Stimulated activated naive CD8-positive, alpha-beta T cell treated with anti-CD3 and anti-CD28 coated beads, Interleukin-15, Interleukin-2, amounts not matched to agents 100 ng/mL and 50 ng/mL, for 24 hours (primary cell): ENCODE measurements around the gene HAUS7.

Experiments
- H3K27ac Mint-ChIP-seq: one replicate; pipeline ENCODE4 v1.8.0; 2021; ENCODE audit warnings: mild to moderate bottlenecking, mixed read lengths
- H3K27me3 Mint-ChIP-seq: one replicate; pipeline ENCODE4 v1.8.0; 2021; ENCODE audit warnings: mixed read lengths
- H3K36me3 Mint-ChIP-seq: one replicate; pipeline ENCODE4 v1.8.0; 2021; ENCODE audit warnings: low read depth, mixed read lengths
- H3K4me1 Mint-ChIP-seq: one replicate; pipeline ENCODE4 v1.8.0; 2021; ENCODE audit warnings: low read depth, mixed read lengths
- H3K4me3 Mint-ChIP-seq: one replicate; pipeline ENCODE4 v1.8.0; 2021; ENCODE audit warnings: mild to moderate bottlenecking, mixed read lengths
- H3K9me3 Mint-ChIP-seq: one replicate; pipeline ENCODE4 v1.8.0; 2021; ENCODE audit warnings: mixed read lengths

The HAUS7 gene

DNA sequence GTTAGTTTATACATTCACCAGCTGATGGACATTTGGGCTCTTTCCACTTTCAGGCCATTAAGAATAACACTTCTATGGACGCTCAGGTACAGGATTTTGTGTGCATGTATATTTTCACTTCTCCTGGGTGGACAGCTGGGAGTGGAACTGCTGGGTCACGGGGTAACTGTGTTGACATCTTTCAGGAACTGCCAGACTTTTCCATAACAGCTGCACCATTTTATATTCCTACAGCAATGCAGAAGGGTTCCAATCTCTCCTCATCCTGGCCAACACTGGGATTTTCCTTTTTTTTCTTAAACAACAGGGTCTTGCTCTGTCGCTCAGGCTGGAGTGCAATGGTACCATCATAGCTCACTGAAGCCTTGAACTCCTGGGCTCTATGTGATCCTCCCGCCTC lies 11.9 kb downstream of the HAUS7 start:
- no peaks in the 10 kb centered on the region for H3K4me1 Mint-ChIP-seq
- H3K27ac Mint-ChIP-seq, result no peak overlapping the region
- no peak overlapping the region for H3K4me3 Mint-ChIP-seq
- H3K36me3 Mint-ChIP-seq, result peaks cover 16% of the 10 kb centered on the region
- H3K9me3 Mint-ChIP-seq, result no peaks in the 10 kb centered on the region
- H3K27me3 Mint-ChIP-seq, result no peaks in the 10 kb centered on the region

DNA sequence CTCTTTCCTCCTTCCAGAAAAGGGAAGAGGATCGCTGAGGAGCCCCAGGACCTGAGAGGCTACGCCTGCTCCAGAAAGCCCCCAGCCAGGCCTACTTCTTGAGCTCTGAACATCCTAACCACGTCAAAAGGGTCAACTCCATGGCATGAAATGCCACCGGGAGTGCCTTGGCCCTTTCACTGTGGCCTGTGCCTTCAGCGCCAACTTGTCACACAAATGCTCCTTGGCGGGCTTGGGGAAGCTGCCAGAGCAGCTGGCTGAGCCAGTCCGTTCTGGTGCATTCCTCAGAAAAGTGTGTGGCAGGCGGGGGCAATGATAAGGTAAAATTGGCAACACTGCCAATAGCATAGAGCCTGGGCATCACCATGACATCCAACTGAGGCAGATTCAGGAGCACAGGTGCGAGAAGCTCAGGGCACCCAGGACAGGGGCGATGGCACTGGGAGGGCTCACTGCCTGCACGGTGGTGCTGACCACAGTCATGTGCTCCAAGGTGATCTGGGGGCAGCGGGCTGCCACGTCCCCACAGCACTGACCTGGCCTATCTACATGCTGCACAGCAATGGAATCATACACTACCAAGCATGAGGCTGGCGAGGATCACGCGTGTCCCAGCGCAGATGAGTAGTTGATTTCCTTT lies 12.4 kb downstream of the HAUS7 start:
- H3K27me3 Mint-ChIP-seq, result no peaks in the 10 kb centered on the region
- H3K4me3 Mint-ChIP-seq, result no peak overlapping the region
- H3K36me3 Mint-ChIP-seq, result peaks cover 19% of the 10 kb centered on the region
- H3K4me1 Mint-ChIP-seq, result no peaks in the 10 kb centered on the region
- no peak overlapping the region for H3K27ac Mint-ChIP-seq
- no peaks in the 10 kb centered on the region for H3K9me3 Mint-ChIP-seq

DNA sequence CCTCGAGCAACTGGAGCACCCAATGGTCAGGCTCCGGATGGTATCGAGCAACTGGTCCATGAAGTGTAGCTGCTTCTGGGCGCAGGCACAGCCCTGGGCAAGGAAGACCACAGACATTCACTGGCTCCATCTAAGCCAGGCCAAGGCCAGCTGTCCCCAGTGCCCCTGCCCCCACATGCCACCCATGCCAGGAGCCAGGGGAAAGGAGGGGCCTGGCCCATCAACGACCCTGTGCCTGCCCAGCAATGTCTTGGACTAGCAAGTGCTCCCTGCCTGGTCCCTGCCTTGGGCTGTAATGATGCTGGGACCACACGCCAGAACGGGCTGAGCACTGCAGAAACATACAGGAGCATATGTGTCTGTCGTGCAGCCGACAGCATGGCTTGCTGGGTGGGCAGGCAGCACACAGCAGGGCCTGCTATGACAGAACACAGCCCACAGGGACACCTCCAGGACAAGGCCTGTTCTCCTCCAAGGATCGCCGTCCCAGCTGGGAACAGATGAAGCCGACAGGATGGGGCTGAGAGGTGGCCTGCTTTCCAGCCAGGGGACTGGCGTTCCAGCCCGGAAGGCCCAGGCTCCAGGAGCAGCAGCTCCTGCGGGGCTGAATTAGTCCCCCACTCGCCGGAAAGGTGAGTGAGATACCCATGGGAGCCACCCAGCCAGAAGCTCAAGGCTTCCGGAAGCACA lies 13.1 kb downstream of the HAUS7 start:
- Mint-ChIP-seq H3K4me3 (no peak overlapping the region), H3K27me3 (no peaks in the 10 kb centered on the region), H3K36me3 (peaks cover 21% of the 10 kb centered on the region), H3K4me1 (no peaks in the 10 kb centered on the region), H3K27ac (no peak overlapping the region), H3K9me3 (no peaks in the 10 kb centered on the region)

DNA sequence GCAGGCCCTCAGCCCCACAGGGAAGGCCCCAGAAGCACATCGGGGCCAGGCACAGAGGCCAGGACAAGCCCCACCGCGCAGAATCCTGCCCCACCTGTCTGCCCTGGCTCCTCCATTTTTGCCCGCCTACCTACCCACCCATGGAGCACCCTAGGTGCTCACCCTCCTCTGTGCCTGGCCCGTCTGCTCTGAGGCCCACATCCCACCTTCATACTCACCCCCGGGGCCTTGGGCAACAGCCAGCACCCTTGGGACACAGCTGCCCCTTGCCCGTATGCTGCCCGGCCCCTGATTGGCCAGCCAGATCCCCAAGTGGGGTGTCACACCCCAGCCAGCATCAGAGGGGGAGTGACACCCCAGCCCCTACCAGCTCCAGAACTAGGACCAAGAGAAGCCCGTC lies 13.7 kb downstream of the HAUS7 start:
- H3K27me3 Mint-ChIP-seq, result no peaks in the 10 kb centered on the region
- no peaks in the 10 kb centered on the region for H3K4me1 Mint-ChIP-seq
- peaks cover 17% of the 10 kb centered on the region for H3K36me3 Mint-ChIP-seq
- no peak overlapping the region for H3K27ac Mint-ChIP-seq
- no peaks in the 10 kb centered on the region for H3K9me3 Mint-ChIP-seq
- no peak overlapping the region for H3K4me3 Mint-ChIP-seq

DNA sequence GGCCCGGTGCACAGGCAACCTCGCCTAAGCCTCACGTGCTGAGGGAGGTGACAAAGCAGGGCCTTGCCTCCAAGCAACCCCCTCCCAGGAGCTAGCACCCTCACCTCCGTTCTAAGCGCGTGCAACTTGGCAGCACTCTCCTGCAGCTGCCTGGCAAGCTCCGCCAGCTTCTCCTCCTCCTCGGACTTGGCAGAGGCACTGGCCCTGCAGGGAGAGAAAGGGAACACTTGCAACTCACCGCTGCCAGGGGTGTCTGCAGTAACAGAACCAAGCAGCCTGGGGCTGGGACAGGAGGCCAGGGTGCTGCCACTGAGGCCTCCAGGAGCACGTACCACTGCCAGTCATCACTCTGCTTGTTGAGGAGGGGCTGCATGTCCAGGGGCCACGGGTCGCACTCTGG lies 14.2 kb downstream of the HAUS7 start:
- no peaks in the 10 kb centered on the region for H3K27me3 Mint-ChIP-seq
- H3K36me3 Mint-ChIP-seq, result peaks cover 18% of the 10 kb centered on the region
- H3K4me3 Mint-ChIP-seq, result no peak overlapping the region
- no peaks in the 10 kb centered on the region for H3K9me3 Mint-ChIP-seq
- H3K27ac Mint-ChIP-seq, result no peak overlapping the region
- no peaks in the 10 kb centered on the region for H3K4me1 Mint-ChIP-seq

DNA sequence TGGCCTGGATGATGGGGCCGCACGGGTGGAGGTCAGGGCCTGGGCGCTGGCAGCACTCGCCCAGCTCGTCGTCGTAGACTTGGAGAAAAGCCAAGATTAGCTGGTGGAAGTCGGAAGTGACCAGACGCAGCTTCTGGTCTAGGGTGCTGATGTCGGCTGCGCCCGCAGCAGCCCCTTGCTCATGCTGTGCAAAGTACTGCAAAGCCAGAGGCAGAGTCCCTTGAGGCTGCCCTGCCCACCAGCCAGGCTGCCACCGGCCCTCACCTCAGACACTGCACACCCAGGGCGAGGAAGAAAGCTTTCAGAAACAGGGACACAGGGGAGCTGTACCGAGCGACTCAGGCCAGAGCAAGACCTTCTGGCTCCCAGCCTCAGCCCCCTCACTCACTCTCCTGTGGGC lies 14.8 kb downstream of the HAUS7 start:
- H3K27ac Mint-ChIP-seq, result no peak overlapping the region
- H3K4me1 Mint-ChIP-seq, result no peaks in the 10 kb centered on the region
- no peaks in the 10 kb centered on the region for H3K27me3 Mint-ChIP-seq
- no peak overlapping the region for H3K4me3 Mint-ChIP-seq
- peaks cover 20% of the 10 kb centered on the region for H3K36me3 Mint-ChIP-seq
- no peaks in the 10 kb centered on the region for H3K9me3 Mint-ChIP-seq

DNA sequence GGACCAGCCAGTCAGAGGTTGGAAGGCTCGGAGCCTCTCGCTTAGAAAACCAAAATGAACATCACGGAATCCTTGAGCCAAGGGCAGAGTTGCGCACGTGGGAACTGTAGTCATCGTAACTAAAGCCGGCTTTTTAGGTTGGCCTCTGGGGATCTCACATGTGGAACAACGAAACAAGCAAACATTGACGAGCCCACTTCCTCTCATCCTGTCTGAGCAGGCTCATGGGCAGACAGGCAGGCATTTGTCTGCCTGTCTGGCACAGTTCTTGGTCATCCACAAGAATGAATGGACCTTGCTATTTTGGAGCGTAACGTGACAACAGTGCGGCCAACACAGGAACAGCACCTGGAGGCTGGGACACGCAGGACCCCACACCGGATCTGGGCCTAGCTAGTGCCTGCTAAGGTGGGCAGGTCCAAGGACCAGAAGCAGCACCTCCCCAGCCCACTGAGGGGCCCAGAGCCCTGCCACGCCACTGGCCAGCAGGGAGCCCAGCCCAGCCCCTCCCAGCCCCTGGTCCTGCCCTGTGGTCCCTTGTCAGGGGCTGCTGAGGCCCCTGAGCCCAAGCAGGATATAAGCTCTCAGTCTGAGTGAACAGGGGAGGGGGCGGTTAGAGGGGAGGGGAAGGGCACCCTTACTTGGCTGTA lies 15.3 kb downstream of the HAUS7 start:
- Mint-ChIP-seq H3K4me3 (no peak overlapping the region), H3K4me1 (no peaks in the 10 kb centered on the region), H3K9me3 (no peaks in the 10 kb centered on the region), H3K36me3 (peaks cover 18% of the 10 kb centered on the region), H3K27me3 (no peaks in the 10 kb centered on the region), H3K27ac (no peak overlapping the region)

DNA sequence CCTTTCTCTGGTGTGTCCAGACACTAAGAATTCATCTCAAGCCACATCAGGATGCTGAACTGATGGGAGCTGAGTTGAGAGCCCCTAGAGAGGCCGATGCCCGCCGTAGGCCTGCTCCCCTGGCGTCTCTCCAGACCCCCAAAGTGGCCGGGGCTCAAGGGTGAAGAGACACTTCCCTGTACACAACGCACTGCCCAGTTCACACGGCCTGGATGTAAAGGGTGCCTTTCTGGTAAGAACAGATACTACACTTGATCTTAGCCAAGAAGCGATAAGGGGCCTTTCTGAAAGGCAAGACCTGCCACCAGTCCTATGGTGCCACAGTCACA lies 19.5 kb downstream of the HAUS7 start:
- Mint-ChIP-seq H3K36me3 (peaks cover 11% of the 10 kb centered on the region), H3K27ac (no peak overlapping the region), H3K4me3 (no peak overlapping the region), H3K27me3 (no peaks in the 10 kb centered on the region), H3K4me1 (no peaks in the 10 kb centered on the region), H3K9me3 (no peaks in the 10 kb centered on the region)

DNA sequence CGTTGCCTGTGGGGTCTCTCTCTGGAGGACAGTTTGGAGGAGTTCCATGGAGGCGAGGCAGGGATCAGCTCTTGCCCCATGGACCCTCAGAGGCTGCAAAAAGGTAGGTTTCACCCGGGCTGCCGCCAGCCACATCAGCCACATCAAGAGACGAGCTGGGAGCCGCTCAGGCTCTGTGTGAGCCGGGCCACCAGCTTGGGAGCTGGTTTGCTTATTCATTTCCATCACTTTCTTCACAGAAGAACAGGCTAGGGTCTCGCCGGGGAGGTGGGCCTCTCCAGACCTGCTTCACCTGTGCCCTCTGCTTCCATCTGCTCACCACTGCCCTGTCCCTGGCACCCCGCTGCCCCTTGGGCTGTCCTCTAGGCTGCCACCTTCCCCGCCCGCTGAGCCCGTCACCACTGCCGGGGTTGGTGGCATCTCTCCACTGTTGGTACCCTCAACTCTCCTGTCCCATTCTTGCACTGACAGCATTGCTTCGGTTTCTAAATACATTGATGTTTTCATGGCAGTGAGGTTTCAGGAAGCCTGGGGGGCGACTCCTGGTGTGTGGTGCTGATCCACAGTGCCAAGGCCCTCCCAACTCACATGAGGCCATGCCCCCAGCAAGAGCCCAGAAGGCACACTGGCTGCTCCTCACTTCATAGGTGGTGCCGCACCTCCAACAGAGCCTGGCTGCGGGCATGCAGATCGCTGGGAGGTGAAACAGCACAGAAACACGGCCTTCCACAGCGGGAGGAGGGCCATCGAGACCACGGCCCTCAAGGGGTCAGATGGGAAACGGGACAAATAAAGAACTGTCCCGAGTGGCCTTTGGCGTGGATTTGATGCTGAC lies 20.0 kb downstream of the HAUS7 start:
- Mint-ChIP-seq H3K27me3 (no peaks in the 10 kb centered on the region), H3K27ac (no peak overlapping the region), H3K4me3 (no peak overlapping the region), H3K4me1 (no peaks in the 10 kb centered on the region), H3K9me3 (no peaks in the 10 kb centered on the region), H3K36me3 (peaks cover 11% of the 10 kb centered on the region)

DNA sequence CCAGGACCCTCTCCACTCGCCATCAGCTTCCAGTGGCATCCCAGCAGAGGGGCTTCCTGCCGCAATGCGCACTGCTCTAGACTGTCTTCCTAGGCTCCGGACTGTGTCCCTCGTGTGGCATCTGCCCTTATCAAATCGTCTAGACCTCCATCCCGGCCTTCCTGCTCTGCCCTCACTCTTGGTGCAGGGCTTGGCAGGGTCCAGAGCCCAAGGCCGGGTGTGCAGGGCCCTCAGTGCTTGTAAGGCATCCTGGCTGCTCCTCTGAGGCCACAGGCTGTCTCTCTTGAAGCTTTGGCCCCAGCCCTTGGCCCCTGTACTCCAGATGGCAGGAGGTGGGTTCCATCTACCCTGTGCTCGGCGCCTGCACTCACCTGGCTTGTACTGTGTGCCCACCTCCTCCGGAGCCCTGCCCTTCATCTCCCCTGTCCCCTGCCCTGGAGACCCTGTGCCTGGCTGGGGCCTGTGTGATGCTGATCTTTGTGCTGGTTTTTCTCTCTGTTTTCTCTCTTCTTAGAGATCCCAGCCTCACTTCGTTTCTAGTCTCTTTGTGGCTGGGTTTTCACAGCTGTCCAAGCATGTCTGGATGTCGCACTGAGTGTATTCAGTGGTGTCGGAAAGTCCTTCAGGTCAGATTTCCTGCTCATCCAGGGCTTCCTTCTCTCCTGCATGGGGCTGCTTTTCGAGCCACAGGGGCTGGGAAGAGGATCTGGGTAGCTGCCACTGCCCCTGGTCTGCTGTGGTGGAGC lies 20.8 kb downstream of the HAUS7 start:
- Mint-ChIP-seq H3K27ac (no peak overlapping the region), H3K27me3 (no peaks in the 10 kb centered on the region), H3K9me3 (no peaks in the 10 kb centered on the region), H3K4me3 (no peak overlapping the region), H3K36me3 (peaks cover 11% of the 10 kb centered on the region), H3K4me1 (no peaks in the 10 kb centered on the region)

DNA sequence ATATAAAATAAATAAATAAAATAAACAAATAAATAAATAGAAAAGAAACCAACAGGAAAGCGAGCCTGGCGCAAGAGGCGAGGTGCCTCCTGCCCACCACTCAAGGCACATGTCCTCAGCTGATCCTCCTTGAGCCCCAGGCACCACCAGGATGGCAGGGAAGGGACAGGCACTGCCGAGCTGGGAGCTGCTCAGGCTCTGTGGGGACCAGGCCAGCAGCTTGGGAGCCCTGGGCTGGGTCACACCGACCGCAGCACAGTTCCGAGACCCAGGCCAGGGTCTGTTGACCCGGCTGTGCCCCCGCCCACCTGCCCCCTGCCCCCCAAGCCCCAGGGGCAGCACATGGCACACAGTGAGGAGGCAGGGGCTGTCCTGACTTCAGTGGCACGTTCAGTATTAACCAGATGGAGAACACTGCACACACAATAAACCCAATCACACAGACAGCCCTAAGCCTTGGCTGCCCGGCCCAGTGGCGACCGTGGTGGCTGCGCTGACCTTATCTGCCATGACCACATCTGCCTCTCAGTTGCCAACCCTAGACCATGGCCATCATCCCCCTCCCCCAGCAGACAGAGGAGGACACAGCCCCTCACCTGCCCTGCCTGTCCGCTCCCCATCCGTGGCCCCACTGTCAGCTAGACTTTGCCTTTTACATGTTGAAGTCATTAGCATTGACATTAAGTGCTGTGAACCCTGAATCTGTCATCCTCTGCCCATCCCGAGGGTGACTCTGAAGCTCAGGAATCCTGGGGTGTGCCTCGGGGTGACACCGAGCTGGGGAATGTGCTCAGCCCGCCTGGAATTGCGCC lies 21.6 kb downstream of the HAUS7 start:
- no peak overlapping the region for H3K4me3 Mint-ChIP-seq
- H3K9me3 Mint-ChIP-seq, result no peaks in the 10 kb centered on the region
- H3K27me3 Mint-ChIP-seq, result no peaks in the 10 kb centered on the region
- H3K27ac Mint-ChIP-seq, result no peak overlapping the region
- H3K4me1 Mint-ChIP-seq, result no peaks in the 10 kb centered on the region
- H3K36me3 Mint-ChIP-seq, result peaks cover 11% of the 10 kb centered on the region

DNA sequence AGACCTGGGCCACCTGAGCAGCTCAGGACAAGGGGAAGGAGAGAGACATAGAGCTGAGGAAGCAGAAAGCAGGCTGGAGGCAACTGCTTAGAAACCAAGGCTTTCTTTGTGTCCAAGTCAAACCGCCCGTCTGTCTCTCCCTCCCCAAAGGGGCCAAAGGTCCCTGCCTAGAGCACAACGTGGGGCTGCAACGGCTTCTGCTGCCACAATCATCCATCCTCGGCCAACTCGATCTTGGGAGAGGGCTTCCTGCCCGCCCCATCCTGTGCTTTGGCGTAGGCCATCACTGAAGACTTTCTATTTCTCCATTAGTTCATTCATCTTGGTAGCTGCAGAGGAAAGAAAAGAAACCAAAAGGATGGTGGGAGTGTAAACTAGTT lies 22.8 kb downstream of the HAUS7 start:
- no peaks in the 10 kb centered on the region for H3K4me1 Mint-ChIP-seq
- peaks cover 6% of the 10 kb centered on the region for H3K36me3 Mint-ChIP-seq
- no peaks in the 10 kb centered on the region for H3K27me3 Mint-ChIP-seq
- no peak overlapping the region for H3K27ac Mint-ChIP-seq
- no peaks in the 10 kb centered on the region for H3K9me3 Mint-ChIP-seq
- no peak overlapping the region for H3K4me3 Mint-ChIP-seq

DNA sequence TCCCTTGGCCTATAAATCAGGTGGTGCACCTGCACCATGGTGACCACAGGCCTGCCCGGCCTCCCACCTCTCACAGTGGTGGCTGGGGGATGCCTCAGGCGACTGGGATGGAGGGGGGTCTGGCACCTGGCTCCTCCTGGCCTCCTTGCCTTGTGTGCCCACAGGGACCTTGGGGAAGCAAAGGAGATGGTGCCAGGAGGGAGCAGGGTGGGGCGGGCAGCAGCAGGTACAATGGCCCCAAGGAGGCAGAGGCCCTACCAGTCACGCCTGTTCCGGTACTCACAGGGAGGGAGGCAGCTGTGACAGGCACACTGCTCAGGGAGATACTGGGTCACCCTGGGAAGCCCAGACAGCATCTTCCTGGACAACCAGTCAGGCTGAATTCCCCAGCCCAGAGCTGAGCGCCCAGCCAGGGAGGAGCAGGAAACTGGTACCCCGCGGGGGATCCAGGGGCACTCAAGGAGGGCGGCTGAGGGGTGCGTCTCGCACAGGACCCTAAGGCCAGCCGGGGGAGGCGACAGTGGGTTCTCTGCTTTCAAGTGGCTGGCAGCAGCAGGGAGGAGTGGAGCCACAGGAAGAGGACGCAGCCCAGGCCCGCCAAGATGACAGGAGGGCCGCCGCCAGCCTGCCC lies 23.3 kb downstream of the HAUS7 start:
- Mint-ChIP-seq H3K9me3 (no peaks in the 10 kb centered on the region), H3K4me1 (no peaks in the 10 kb centered on the region), H3K36me3 (peaks cover 6% of the 10 kb centered on the region), H3K4me3 (no peak overlapping the region), H3K27ac (no peak overlapping the region), H3K27me3 (no peaks in the 10 kb centered on the region)

DNA sequence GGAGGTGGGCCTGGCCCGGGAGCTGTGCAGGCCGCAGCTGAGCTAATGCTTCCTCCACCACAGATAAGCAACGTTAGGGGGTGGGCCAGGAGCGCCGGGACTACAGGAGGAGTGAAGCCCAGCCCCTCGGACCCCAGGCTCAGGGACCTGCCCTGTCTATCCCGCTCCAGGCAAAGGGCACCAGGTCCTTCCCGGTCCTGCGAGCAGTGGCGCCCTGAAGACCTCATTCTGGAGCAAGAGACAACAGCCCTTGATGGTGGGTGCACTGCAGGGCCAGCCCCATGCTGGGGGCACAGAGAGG lies 23.8 kb downstream of the HAUS7 start:
- H3K9me3 Mint-ChIP-seq, result no peaks in the 10 kb centered on the region
- no peaks in the 10 kb centered on the region for H3K27me3 Mint-ChIP-seq
- H3K4me3 Mint-ChIP-seq, result no peak overlapping the region
- H3K4me1 Mint-ChIP-seq, result no peaks in the 10 kb centered on the region
- H3K27ac Mint-ChIP-seq, result no peak overlapping the region
- H3K36me3 Mint-ChIP-seq, result peaks cover 6% of the 10 kb centered on the region
